GM21526 (cell line): ENCODE data around the gene UNC13C.

ENCODE experiments used
- ATAC-seq: cut with Tn5 transposase; IDR thresholded peaks from one replicate; pipeline ENCODE4 v1.9.1; 2021; ENCODE audit warnings: moderate library complexity; ENCODE audit not compliant: unreplicated experiment, low FRiP score

Gene UNC13C

DNA sequence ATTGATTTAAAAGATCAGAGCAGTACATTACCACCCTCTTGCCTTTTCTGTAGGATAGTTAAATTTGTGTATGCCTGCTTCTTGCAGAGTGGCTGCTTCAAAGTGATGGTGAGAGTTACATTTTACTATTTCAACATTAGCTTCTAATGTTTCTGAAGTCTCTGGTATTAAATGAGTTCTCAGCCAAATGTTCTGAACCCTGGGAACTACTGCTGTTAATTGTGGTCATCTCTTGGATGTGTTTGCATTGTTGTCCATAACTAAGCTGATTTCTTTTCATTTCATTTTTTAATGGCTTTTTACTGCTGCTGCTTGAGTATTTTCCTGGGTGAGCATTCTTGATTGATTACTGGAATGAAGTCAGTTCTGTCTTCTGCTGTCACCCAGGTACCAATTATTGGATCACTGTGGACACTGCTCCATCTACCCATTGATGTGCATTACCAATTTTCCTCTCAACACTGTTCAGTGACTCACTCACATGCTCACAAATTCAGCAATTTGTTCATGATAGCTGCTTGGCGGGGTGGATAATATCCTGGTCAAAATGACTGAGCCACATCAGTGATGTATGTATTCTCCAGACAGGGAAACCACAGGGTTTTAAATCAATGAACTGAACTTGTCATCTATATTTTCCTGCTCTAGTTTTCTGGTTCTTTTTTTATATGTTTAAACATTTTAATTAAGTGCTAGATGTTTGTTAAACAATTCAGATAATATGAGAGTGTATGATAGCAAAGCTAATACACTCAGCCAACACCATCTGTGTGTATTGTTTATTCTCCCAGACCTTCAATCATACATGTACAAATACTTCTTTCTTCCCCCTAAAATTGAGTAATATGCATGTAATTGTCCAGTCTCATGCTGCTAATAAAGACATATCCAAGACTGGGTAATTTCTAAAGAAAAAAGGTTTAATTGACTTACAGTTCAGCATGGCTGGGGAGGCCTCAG is 630.9 kb downstream of the UNC13C start:
- ATAC-seq, result no peak

DNA sequence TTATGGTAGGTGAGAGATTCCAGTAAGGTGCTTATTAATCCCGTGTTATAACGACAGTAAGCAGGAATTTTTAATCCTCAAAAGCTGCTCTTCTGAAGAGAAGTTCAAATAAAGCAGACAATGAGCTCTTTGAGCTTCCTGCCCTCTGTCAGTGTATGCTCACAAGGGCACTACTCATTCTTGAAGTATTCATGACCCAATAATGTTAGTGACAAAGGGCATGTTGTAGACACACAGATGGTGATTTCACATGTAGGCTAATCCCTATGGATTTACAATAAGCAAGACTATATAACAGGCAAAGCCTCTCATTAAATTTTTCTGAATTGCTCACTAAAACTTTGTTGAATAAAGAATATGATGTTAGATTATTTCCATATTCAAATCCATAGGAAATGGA is 639.9 kb downstream of the UNC13C start:
- ATAC-seq, result no peak

DNA sequence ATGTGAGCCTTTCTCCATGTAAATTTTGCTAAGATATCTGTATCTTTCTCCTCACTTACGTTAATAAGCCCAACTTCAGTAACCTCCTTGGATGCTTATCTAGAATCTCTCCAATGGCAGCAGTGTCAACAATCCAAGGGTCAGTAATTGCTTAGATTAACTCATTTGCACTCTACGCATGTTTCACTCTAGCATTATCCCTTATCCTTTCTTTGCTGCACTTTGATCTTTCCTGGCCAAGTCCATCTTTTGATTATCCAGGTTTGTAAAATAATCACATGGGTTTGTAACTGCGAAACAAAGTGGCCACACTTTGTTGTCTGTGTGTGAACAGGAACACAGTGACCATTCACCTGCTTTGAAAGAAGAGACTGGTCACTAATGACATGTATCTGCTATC is 640.9 kb downstream of the UNC13C start:
- no peak for ATAC-seq

DNA sequence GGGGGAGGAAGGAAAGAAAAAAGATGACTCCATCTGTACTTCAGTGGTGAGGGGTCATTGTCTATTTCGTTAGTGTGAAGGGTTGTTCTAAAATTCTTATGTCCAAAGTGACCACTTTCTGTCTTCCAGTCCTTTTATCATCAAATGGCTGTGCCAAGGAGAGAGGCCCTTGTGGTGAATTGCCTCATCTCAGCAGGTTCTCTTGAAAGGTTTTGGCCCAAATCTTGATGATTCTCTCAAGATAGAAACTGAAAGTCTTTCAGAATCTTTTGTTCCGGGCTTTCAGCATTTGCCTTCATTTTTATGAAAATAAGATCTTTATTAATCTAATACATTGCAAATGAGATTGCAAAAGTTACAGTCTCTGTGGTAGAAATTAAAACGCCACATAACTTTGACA is 642.7 kb downstream of the UNC13C start:
- ATAC-seq, result no peak

DNA sequence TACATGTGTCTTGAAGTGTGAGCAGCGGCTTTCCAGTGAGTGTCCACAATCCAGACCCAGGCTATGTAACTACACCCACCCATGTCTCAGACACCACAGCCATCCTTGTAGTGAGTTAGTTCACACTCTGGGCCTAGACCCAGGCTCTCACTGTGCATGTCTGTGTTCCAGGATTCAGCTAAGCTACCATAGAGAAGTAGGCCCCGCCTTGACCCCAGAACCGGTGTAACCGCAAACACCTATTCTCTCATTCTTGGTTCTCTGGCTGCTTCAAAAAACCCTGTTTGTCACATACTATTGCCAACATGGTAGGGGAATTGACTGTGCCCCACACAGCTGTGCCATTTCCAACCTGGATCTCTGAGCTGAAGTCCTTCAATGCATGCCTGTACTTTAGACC is 657.9 kb downstream of the UNC13C start:
- no peak for ATAC-seq

DNA sequence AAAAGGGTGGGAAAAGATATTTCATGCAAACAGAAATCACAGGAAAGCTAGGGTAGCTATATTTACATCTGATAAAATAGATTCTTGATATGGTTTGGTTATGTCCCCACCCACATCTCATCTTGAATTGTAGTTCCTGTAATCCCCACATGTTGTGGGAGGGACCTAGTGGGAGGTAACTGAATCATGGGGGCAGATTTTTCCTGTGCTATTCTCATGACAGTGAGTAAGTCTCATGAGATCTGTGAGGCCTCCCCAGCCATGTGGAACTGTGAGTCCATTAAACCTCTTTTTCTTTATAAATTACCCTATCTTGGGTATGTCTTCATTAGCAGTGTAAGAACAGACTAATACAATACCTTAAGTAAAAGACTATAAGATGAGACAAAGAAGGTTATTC is 660.4 kb downstream of the UNC13C start:
- ATAC-seq, result no peak

DNA sequence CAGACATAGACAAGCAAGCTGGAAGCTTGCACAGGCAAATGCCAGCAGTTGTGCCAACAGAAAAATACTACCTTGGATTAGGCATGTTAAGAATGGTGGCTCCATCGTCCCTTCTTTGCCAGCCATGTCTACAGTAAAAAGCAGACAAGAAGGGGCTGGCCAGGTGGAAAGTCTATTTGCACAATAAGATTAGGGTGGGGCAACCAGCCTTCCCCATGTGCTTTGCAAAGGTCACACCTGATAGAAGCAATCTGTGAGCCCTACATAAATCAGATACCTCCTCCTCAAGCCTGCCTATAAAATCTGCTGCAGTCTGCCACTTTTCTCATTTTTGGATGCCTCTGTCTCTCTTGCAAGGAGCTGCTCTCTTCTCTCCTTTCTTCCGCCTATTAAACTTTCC is 662.6 kb downstream of the UNC13C start:
- ATAC-seq, result no peak

DNA sequence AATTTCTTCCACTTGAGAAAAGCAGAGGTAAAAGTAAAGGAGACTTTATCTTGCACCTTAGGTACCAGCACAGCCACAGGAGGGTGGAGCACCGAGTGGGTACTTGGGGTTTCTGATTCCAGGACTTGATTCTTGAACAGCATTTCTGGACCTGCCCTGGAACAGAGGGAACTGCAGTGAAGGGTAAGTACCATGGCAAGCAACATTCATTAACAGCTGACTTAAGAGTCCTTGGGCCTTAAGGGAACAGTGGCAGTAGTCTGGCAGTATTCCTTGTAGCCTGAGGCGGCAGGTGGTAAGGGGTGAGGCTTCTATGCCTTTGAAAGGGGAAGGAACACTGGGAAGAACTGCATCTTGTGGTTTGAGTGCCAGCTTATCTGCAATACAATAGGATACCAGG is 666.6 kb downstream of the UNC13C start:
- no peak for ATAC-seq

DNA sequence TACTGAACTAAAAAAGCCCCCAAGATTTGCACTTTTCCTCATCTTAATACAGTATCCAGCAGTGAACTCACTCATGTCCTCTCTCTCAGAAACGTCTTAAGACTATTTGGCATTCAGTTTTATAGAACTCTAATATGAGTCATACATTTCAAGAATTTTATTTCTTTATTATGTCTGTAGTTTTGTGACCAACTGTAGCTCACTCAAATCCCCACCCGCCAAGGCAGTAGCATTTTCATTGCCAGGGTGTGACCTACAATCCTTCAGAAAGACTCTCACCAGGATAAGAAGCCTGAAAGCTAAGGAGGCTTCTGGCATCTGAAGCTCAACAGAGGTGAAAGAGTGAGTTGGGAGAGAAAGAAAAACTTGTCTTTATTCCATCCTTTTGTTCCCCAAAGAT is 681.4 kb downstream of the UNC13C start:
- no peak for ATAC-seq

DNA sequence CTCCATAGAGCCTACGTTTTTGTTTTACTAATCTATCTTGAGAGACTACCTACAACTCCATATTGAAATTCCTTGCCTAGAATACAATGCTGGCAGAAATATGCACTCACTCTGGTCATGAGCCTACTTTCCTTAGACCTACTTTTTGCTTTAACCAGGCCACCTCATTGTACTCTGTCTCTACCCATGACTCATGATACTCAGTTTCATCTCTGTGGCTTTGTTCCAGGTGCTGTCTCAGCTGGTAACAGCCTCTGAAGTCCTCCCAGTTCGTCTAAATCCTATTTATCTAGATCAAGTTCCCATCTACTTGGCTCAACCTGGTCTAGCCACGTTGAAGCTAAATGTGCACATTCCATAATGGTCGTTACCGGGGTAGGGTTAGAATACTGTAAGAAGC is 682.1 kb downstream of the UNC13C start:
- no peak for ATAC-seq

DNA sequence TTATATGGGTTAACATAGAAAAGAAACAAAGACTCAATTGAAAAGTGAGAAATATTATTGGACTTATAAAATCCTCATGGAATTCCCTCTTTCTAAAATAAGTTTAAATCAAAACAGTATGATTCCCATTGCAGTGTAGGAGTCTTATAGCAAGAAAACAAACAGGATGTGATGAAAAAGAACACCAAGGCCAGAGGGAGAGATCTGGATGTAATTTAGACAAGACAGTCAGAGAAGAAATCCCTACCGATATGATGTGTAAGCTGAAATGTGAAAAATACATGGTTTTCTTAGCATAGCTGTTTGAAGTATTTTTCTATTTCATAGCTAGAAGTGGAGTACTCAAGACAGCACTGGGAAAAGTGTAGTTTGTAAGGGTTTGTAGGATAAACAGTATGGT is 697.0 kb downstream of the UNC13C start:
- no peak for ATAC-seq

DNA sequence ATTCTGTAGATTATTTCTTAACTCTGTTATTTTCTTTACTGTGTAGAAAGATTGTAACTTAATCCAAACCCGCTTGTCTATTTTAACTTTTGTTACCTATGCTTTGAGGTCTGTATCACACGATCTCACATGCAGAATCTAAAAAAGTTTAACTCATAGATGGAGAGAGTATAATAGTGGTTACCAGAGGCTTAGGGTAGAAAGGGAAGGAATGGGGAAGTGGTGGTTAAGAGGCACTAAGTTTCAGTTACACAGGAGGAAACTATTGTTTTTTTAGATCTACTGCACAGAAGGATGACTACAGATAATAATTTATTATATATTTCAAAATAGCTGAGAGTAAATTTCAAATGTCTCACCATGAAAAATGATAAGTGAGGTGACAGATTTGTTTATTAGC is 703.3 kb downstream of the UNC13C start:
- ATAC-seq, result no peak
